IPS DF 4.7 (cell line): ENCODE results near the gene IQCH.

ENCODE experiments used
- DNase-seq: peaks from one replicate; pipeline ENCODE4 v3.0.0-alpha.2; 2013; ENCODE audit warnings: low spot score; ENCODE audit errors: extremely low read depth

The IQCH gene

DNA sequence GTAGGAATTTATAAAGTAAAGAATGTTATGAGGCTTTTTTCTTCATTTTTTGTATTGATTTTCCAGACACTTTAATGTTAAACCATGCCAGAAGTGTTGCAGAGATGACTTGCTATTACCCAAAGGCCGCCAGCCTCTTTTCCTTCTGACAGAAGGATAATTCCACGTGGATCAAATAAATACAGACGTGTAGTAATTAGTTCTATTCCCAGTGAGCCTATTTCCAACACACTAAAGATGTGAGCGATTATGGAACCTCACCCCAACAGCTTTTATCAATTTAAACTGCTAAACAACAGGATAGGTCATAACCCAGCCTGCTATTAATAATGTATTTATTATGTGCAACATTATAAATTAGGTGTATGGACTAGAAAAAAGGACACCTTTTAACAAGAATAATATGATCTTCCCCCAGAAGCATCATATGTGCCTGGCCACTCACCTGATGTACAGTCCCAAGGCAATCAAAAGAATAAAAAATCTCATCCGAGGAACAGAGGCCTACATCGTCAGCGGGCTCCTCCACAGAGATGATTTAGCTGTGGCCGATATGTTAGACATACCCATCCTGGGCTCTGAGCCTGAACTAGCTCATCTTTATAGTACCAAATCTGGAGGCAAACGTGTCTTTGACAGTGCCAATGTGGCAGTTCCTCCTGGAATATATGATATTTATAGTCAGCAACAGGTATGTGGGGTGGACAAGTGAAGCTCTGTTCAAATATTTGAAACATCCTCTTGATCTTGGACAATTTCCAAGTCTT lies 140.5 kb downstream of the IQCH start:
- DNase-seq: no peak

DNA sequence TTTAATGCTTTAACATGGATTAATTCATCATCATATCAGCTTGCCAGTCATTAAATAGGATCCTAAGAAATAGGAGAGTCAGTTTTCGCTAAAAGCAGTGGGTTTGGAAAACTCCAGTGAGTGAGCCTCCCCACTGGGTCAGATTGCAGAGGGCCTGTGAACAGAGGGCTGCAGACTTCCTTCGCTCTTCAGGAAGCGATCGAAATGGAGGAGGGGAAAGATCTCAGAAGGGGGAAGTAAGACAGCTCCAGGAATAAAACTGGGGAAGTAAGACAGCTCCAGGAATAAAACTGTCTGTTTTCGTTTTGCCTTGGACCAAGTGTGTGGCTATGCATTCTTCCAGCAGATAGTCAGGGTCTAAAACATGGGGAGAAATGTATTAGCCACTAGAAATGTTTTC lies 141.5 kb downstream of the IQCH start:
- DNase-seq: no peak

DNA sequence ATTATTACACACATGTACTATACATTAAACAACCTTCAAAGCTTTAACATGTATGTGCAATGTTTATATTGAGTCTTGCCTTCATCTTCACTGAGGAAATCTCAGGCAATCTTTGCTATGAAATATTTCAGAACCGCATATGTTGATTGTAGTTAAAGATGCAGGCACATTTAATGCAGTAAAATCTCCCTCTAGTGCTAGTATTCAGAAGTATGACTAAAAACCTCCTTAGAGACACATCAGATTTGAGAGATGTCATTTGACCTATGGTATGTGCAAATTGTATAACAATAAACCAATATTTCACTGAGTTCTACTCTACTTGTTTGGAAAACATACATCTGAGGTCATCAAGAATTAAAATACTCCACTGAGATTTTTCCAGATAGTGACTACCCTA lies 142.6 kb downstream of the IQCH start:
- no peak for DNase-seq

DNA sequence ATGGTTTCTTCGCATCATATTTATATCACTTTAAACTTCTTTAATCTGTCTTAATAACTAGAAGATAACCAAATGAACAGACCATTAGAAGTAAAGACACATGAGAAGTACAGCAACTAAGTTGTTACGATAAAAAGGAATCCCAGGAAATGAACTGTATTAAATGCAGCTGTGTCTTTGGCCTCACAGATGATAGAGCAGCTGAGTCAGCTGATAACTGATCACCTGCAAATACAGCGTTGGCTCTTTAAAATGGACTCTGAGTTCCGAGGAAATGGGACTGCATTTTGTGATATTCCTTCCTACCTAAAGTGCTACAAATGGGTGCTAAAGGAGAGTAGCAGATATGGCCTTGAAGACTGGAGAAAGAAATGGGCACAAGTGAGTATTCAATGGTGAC lies 145.3 kb downstream of the IQCH start:
- no peak for DNase-seq

DNA sequence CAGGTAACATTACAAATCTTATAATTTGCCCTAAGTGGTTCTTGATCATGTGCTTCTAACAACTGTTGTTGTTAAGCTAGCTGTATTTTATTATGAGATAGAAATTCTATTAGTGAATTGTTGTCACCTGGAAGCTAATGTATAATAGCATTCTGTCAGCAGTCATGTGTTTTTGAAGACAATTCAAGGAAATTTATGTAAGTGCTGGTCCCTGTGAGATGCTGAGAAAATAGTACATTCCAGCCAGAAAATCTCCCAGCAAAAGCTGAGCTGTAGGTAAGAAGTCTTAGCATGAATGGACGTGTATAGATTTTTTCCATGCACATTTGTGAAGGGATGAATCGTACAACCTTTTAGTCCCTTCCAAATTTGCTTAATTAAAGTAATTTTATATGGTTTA lies 146.3 kb downstream of the IQCH start:
- no peak for DNase-seq

DNA sequence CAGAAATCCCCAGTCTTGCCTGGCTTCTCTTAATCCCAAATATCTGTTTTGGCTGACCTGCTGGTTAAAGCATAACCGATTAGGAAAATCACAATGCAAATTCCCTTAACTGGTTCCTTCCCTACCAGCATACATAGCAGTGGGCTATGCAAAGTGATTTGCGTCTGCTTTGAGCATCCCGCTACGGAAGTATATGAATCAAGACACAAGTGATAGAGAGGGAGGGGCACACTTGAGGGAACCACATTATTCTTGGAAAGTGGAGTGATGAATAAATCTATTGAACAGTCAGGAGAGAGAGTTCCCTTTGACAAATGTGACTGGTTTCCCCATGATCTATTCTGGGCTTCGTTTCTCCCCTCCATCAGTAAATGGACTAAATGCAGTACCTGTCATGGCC lies 146.8 kb downstream of the IQCH start:
- DNase-seq: no peak

DNA sequence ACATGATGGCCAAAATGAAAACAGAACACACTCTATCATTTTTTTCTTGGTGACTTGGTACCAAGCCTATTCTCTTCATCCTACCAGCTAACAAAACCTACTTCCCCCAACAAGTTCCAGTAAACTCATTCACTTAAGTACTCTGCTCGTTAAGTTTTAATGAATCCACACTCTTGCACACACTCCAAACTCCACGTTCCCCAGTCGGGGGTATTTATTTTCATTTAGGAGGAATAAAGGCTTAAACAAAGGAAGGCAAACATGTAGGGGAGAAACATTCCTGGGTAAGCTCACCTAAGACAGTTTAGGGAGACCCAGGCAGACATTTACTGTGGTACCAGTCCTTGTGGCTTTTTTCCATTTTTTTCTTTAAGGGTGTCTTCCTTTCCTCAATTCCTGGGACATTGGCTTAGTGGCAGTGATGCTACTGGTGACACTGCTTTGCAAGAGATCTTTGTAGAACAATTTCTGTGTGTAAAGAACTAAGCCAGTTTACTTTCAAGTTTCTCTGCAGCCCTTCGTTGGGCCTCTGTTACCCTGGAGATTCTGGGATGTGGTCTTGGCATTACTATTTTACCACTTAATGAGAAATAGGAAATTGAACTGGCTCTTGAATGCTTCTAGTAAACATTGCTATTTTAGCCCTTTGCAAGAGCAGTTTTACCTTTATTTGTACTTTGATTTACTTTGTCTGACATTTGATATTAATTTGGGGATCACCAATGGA lies 149.0 kb downstream of the IQCH start:
- no peak for DNase-seq

DNA sequence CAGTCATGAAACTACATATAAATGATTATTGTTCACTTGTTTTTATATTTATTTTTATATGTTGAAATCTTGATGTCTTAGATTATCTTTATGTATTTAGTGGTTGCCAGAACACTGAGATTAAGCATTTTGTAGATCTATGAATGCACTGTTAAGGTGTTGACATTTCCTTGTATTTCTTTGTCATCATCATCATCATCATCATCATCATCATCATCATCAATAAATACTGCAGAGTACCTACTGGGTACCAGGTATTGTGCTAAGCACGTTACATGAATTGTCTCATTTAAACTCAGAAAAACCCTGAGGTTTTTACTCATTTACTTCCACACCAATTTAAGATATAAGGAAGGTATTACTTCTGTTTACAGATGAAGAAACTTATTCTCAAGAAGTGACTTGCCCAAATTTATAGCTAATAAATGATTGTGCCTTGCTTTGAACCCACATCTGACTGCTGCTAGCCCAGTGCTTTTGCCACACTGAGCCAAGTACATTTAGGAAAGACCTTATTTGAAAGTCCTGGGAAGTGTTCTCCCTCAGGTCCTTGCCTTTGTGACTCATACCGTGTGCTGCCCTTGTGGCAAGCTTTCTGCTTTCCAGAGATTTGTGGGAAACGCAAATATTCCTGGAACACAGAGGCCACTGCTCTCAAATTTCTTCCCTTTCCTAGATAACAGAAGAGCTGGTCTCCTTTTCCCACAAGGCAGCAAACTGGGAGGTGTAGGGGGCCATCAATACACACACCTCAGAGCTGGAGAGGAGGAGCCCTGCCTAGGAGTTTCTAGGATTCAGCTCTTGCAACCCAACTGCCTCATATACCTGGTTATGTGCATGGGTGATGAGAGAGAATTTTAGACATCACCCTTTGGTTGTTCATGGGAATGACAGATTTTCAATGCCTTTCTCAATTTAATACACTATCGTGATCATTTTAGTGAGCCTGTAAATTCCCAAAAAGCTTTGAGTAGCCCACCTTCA lies 150.9 kb downstream of the IQCH start:
- DNase-seq: no peak

DNA sequence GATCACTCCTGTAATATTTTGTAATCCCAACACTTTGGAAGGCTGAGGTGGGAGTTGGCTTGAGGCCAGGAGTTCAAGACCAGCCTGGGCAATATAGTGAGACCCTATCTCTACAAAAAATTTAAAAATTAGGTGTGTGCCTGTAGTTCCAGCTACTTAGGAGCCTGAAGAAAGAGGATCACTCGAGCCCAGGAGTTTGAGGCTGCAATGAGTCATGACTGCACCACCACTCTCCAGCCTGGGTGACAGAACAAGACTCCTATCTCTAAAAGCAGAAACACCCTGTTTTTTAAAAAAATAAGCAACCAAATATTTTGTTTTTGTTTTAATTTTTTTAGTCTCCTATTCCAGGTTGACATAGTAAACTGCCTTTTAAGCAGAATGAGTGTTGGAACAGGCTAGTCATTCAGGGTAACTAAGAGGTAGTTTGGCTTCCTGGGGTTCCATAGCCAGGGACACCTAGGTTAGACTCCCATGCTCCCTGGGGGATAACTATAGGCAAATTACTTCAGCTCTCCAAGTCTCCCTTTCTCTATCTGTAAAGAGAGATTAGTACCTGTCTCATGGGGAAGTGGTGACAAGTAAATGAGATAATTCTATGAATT lies 151.8 kb downstream of the IQCH start:
- no peak for DNase-seq

DNA sequence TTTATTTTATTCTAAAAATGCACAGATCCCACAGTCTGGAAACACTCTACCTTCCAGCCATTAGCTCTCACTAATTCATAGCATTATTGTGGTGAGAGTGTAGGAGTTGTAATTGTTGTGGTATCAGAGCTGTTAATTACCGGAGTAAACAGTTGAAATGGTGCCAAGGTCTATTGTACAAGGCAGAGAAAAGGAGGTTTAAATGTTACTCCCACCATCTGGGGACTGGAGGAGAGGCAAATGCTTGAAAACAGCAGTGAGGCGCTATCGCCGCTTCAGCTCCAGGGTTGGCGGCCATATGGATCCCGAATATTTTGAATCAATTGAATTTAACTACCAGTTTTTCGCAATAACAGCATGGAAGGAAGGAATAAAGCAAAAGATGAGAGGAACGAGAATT lies 153.2 kb downstream of the IQCH start:
- DNase-seq: no peak

DNA sequence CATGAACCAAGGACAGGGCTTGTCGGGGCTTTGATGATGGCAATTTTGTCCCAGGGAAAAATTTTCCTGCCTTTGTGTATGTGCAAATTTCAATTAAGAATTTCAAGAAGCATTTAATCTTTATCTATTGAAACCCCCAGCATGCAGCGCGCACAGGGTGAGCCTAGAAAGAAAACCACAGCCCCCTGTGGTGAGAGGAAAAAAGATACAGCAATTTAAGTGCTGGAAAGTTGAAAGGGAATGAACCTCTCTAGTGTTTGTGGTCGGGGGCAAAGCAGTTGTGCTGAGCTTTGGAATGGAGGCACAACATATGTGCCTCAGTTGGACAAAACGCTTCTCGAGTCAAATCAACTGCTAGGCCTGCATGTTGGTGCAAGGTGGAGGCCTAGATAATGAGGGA lies 154.6 kb downstream of the IQCH start:
- no peak for DNase-seq

DNA sequence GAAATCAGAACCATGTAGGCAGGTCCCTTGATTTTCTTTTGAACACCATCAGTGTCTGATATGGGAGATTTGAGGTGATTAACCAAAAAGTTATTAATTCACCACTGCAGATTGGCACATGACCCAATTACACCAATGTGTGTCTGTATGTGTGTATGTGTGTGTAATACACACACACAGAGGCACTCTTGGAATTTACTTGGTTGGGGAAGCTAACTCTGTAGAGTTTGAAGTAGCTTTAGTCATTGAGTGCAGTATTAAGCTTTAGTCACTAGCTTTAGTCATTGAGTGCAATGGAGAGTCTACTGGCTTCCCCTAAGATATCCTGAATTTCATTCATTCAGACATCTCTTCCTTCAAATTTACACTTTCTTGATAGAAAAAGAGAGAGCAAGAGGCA lies 156.9 kb downstream of the IQCH start:
- DNase-seq: no peak

DNA sequence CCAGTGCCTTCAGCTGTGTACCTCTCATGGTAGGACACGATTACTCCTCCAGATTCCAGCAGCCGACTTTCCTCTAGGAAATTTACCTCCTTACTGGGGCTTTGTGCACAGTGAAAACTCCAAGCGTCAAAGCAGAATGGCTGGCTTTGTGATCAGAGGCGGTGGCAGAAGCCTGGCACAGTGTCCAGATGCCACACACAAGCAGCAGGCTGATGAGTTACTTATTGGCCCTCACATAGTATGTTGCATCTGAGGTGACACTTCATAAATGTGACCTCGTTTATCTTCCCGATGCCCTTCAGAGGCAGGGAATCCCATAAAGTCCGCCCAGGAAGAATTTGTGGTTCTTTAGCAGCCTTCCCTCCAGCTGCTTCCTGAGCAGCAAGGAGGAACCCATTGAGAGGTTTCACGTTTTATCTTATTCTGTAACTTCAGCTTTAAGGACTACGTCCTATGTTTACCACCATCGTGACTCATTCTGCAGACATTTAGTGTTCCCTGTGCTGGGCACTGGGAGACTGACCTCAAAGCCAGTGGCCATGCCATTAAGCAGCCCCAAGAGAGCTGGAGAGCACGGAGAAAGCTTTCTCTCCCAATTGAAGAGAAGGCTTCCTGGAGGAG lies 159.3 kb downstream of the IQCH start:
- no peak for DNase-seq

DNA sequence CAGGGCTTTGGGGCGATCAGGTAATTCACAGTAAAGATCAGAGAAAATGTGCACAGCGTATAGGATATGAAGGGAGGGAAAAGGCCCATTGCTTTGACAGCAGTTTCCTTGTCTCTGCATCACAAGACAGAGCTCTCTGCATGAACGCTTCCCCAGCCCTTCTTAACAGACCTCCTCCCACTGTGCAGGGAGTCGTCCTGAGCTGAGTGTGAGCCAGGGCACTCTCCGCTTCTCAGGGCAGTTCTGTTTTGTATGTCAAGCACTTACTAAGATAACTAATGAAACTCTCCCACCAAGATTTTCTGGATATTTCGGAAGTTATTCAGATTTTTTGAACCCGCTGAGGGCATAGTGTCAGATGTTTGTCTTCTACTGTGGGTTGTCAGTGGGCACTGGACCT lies 160.6 kb downstream of the IQCH start:
- no peak for DNase-seq

DNA sequence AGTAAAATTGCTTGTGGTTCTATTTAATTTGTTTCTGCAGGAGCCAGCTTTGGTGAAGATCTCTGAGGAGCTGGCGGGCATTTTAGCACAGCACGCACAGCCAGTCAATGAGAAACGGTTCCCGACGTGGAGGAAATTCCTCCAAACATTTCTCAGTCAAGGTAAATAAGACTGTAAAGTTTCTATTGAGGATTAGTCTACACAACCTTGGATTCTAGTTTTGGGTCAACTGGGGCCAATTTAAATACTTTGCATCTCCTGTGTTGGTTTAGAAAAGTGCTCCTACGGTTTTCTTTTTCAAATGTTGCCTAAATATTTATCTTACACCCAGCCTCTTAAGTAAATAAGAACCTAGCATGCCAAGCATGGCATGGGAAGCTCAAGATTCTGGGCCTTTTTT lies 162.3 kb downstream of the IQCH start:
- DNase-seq: no peak

DNA sequence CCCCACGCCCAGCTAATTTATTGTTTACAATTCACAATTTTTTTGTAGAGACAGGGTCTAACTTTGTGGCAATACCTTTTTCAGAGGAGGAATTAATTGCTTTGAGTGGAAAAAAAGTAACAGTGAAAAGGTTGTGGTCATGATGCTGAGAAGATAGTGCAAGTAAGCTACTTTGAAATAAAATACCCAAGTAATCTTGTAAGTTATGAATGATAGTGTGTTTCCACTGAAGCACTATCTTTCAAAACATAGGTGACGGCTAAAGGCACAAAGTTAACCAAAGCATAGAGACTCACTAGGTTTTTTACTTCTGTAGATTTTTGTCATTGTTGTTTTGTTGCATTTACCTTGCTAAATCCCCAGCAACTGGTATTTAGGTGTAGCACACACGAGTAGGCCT lies 165.1 kb downstream of the IQCH start:
- DNase-seq: no peak

DNA sequence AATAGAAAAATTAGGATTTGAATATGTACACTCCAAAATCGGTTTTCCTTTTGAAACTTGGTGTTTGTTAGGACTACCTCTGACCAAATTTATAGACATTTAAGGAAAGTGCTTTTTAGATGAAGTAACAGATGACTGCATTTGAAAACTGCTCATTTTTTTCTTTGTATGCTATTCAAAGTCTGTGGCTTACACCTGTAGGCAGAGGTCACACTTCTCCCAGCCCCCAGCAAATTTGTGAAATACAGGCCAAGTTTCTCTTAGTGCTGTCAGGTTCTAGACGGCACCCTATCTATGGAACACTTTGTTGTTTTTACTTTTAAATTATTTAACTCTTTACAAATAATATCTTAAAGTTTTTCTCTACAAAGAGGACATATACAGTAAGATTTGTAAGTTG lies 165.6 kb downstream of the IQCH start:
- no peak for DNase-seq

DNA sequence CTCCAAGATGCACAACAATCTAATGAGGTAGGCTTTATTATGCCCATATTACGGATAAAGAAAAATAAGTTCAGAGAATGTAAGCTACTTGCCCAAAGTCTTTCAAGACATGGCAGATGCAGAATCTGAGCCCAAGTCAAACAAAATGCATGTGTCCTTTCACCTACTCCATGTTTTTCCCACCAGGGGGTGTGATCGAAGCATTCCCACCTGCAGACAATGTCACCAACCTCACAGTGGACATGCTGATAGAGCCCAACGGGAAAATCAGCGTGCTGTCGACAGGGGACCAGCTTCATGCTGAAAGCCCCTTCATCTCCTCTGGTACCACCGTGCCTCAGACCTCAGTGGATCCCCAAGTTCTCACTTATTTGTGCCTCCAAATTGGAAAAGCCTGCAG lies 166.5 kb downstream of the IQCH start:
- no peak for DNase-seq

DNA sequence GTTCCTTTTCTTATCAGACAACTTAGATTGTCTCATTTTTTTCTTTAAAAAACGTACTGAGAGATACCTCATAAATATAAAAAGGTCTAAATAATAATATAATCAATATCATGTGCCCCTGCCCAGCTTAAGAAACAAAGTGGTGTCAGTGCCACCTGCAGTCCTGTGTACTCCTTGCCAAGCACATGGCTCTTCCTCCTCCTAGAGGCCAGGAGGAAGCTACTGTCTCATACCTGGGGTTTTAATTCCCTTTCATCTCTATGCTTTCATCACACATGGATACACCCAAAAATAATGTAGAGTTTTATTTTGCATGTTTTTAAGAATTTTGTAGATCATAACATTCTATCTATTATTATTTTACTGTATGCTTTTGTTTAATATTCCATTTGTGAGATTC lies 167.7 kb downstream of the IQCH start:
- DNase-seq: no peak

DNA sequence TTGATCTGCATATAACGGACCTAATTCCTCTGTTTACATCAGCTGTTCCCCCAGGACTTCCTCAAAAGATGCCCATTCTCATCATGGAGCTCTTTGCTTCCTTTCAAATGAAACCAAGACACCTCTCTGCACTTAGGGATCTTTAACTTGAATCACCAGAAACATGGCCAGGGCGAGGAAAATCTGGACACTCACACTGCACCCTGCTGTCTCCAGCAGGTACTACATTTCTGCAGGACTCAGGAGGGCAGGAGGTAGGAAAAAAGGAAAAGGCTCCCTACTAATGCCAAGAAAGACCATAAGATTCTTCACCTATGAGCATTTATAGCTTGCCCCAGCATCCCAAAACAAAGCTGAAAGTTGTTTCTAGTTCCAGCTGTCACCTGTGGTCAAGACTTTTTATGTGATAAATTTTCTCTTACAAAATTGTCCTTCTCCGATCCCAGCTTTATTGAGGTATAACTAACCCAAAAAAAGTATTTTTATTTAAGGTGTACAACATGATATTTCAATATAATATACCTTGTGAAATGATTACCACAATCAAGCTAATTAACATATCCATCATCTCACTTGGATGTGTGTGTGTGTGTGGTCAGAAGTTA lies 179.0 kb downstream of the IQCH start:
- DNase-seq: no peak
